ENCODE measurements around the gene GPA33. TPM values are rescaled to one million over a fixed set of nuclear protein-coding genes. Genes with fewer than 3 reads are reported as not detected.

The GPA33 gene
- total RNA-seq, 3 donors from 2014 or later: 0.15 to 3.6 (median 0.16) TPM

DNA sequence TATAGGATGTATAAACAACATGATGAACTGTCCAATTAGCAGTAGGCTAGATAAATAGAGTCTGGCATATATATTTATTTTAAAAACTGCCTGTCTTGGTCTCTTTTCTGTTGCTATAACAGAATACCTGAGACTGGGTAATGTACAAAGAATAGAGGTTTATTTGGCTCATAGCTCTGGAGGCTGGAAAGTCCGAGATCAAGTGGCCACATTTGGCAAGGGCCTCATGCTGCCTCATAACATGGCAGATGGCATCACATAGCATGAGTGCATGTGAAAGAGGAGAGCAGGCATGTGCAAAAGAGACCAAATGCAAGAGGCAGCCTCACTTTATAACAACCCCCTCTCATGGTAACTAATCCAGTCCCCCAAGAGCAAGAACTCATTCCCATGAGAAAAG is 9.7 kb upstream of the GPA33 start:
- H3K4me1 ChIP-seq: no peaks in the 10 kb centered on the region
- no peak for DNase-seq (ENCODE audit: low spot score in 2 of 2)
- no peaks in the 10 kb centered on the region for H3K9me3 ChIP-seq
- H3K27ac ChIP-seq: no peak overlapping the region
- no peak overlapping the region for H3K4me3 ChIP-seq
- TF ChIP-seq POLR2AphosphoS5 (IDR thresholded peaks at IDR 0.05) (no peak), POLR2A (IDR thresholded peaks at IDR 0.05) (no peak), CTCF (IDR thresholded peaks at IDR 0.05) (no peak)
- H3K27me3 ChIP-seq: no peaks in the 10 kb centered on the region
- no peaks in the 10 kb centered on the region for H3K36me3 ChIP-seq
- intact Hi-C loops (cut with DNase I; ENCODE audit: low total_unique reads): no loop called here

- Histone ChIP-seq H3K27me3 (no peaks in the 10 kb centered on the region), H3K4me3 (no peak overlapping the region), H3K27ac (no peak overlapping the region), H3K9me3 (no peaks in the 10 kb centered on the region), H3K4me1 (no peaks in the 10 kb centered on the region), H3K36me3 (no peaks in the 10 kb centered on the region)
- DNase-seq (ENCODE audit: low spot score in 2 of 2): peak; percentile 26 to 62
- intact Hi-C loops (cut with DNase I; ENCODE audit: low total_unique reads): no loop called here
- TF ChIP-seq POLR2A (IDR thresholded peaks at IDR 0.05) (no peak), POLR2AphosphoS5 (IDR thresholded peaks at IDR 0.05) (no peak)
These were observed 5.2 kb upstream of the GPA33 start for GRCh38 chr1:167095368-167095767.

DNA sequence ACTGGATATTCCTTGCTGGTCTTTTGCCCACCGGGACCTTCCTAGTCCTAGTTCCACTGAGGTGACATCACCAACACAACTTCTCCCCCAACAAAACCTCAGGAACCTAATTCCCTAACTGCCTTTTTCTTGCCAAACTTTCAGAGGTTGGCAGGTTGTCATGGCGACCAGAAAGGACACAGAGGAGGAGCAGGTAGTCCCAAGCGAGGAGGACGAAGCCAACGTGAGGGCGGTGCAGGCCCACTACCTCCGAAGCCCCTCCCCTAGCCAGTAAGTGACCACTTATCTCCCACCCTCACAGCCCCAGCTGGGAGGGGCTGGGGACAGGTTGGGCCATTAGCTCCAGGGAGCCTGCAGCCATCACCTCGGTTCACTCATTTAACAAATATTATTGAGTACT is 4.5 kb upstream of the GPA33 start:
- Histone ChIP-seq H3K27ac (no peak overlapping the region), H3K4me3 (no peak overlapping the region), H3K9me3 (no peaks in the 10 kb centered on the region), H3K36me3 (no peaks in the 10 kb centered on the region), H3K4me1 (no peaks in the 10 kb centered on the region), H3K27me3 (no peaks in the 10 kb centered on the region)
- TF ChIP-seq CTCF (IDR thresholded peaks at IDR 0.05) (no peak), POLR2AphosphoS5 (IDR thresholded peaks at IDR 0.05) (no peak), POLR2A (IDR thresholded peaks at IDR 0.05) (no peak)
- intact Hi-C loops (cut with DNase I; ENCODE audit: low total_unique reads): no loop called here
- DNase-seq (ENCODE audit: low spot score in 2 of 2): no peak

DNA sequence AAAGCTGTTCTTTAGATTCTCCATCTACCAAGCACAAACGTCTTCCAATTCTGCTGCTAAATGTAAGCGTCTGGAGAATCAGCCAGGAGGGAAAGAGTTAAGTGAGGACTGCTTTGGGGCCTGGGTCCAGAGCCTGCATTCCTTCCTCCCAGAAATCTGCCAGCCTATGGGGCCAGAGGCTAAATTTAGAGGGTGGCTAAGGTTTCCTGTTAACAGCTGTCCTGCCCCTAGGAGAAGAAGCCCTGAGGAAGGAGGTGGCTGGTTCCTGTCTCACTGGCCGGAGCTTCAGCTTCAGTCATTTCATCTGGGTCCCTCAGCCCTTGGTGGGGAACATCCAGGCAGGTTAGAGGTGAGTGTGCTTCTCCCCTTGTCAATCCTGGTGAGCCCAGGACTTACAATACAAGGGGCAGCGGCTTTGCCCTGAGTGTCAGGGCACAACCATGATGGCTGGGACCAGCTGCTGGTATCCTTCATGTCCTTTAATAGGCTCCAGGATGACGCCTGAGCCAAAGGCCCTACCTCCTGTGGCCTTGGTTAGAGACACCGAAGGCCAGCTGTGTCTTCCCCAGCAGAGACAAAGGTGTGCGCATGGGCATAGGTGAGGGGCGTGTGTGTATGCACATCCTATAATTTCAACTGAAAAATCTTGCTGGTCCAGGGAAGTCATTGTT is 3.8 kb upstream of the GPA33 start, which contains the start of gene STYXL2:
Gene STYXL2 (plus strand): TSS at position 230 of the 671 bp plus-strand sequence. CDS start 775 bp downstream, outside the sequence.
- TF ChIP-seq CTCF (IDR thresholded peaks at IDR 0.05): no peak
- Histone ChIP-seq H3K27ac (no peak within 1 kb of the TSS), H3K4me3 (no peak within 1 kb of the TSS), H3K36me3 (no peaks in the 10 kb centered on the region), H3K4me1 (no peaks in the 10 kb centered on the region), H3K9me3 (no peaks in the 10 kb centered on the region), H3K27me3 (no peaks in the 10 kb centered on the region)
- no peak for DNase-seq (ENCODE audit: low spot score in 2 of 2)
- intact Hi-C loops (cut with DNase I; ENCODE audit: low total_unique reads): no loop called here

- Histone ChIP-seq H3K27ac (no peak overlapping the region), H3K4me3 (no peak overlapping the region), H3K9me3 (no peaks in the 10 kb centered on the region), H3K36me3 (no peaks in the 10 kb centered on the region), H3K27me3 (no peaks in the 10 kb centered on the region), H3K4me1 (no peaks in the 10 kb centered on the region)
- DNase-seq (ENCODE audit: low spot score in 2 of 2): no peak
- intact Hi-C loops (cut with DNase I; ENCODE audit: low total_unique reads): no loop called here
- TF ChIP-seq POLR2A (IDR thresholded peaks at IDR 0.05) (no peak), POLR2AphosphoS5 (IDR thresholded peaks at IDR 0.05) (no peak)
These were observed 2.5 kb upstream of the GPA33 start for GRCh38 chr1:167092653-167093052.

DNA sequence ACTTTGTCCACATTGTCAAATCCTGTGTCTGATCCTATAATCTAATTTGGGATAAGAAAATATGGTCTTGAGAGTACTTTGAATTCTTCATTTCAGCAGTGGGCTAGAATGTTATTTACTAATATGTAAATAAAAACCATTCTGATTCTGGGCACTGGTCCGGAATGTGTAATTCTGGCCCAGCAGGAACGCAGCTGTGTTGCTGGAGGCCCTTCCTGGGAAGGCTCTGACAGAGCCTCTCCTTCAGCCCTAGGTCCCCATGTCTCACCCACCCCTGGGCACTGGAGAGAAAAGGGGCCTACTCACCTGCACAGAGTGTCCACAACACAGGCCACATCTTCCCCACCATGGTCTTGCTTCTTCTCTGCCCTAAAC is 251 bp downstream of the GPA33 start:
- intact Hi-C loops (cut with DNase I; ENCODE audit: low total_unique reads): no loop called here
- Histone ChIP-seq H3K4me1 (no peaks in the 10 kb centered on the region), H3K27me3 (no peaks in the 10 kb centered on the region), H3K4me3 (no peak overlapping the region), H3K27ac (no peak overlapping the region), H3K9me3 (no peaks in the 10 kb centered on the region), H3K36me3 (no peaks in the 10 kb centered on the region)
- TF ChIP-seq POLR2AphosphoS5 (IDR thresholded peaks at IDR 0.05) (no peak), CTCF (IDR thresholded peaks at IDR 0.05) (no peak), POLR2A (IDR thresholded peaks at IDR 0.05) (no peak)
- no peak for DNase-seq (ENCODE audit: low spot score in 2 of 2)
